Retinal pigment epithelial cell (primary cell): Measurements from ENCODE around the gene OPRM1.

Source experiments
- DNase-seq: peaks from one replicate; pipeline ENCODE4 v3.0.0-alpha.2; 2010; ENCODE audit warnings: low read depth
- H3K4me3 ChIP-seq: 2 replicates; pipeline ENCODE4 v1.5.1; 2011; ENCODE audit warnings: mild to moderate bottlenecking, low read length, control low read depth, moderate library complexity
- CTCF ChIP-seq: conservative IDR thresholded peaks from 2 replicates; pipeline ENCODE4 v1.5.1; 2011; ENCODE audit warnings: low read depth, low read length, control low read depth, inconsistent platforms

The OPRM1 gene

DNA sequence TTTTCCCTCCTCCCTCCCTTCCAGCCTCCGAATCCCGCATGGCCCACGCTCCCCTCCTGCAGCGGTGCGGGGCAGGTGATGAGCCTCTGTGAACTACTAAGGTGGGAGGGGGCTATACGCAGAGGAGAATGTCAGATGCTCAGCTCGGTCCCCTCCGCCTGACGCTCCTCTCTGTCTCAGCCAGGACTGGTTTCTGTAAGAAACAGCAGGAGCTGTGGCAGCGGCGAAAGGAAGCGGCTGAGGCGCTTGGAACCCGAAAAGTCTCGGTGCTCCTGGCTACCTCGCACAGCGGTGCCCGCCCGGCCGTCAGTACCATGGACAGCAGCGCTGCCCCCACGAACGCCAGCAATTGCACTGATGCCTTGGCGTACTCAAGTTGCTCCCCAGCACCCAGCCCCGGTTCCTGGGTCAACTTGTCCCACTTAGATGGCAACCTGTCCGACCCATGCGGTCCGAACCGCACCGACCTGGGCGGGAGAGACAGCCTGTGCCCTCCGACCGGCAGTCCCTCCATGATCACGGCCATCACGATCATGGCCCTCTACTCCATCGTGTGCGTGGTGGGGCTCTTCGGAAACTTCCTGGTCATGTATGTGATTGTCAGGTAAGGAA lies at the start of gene OPRM1:
TSS of gene OPRM1 (plus strand) at position 10 of the 612 bp plus-strand sequence. CDS start at position 315, 305 bp downstream.
- H3K4me3 ChIP-seq = no peak within 1 kb of the TSS
- DNase-seq = peak; percentile 5
- TF ChIP-seq CTCF = no peak

GRCh38 chr6:153989989-153990388 lies 49.1 kb upstream of the OPRM1 start:
- H3K4me3 ChIP-seq = no peak overlapping the region
- no peak for TF ChIP-seq CTCF
- no peak for DNase-seq

DNA sequence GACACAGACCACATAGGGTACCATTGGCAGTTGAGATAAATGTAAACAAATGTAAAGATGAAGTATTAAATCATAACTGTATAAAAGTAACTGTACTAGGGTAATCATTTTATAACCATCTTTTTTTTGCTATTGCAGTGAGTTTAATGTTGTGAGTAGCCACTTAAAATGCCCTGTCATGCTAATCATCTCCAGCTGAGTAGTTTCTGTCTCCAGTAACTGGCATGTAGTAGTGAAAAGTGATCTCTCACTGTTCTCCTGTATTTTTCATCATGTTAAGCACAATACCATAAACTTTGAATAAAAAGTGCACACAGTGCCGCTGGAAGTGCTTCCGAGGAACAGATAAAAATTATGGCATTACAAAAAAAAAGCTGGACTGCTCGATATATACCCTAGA lies 45.0 kb upstream of the OPRM1 start:
- DNase-seq = no peak
- no peak overlapping the region for H3K4me3 ChIP-seq
- no peak for TF ChIP-seq CTCF

DNA sequence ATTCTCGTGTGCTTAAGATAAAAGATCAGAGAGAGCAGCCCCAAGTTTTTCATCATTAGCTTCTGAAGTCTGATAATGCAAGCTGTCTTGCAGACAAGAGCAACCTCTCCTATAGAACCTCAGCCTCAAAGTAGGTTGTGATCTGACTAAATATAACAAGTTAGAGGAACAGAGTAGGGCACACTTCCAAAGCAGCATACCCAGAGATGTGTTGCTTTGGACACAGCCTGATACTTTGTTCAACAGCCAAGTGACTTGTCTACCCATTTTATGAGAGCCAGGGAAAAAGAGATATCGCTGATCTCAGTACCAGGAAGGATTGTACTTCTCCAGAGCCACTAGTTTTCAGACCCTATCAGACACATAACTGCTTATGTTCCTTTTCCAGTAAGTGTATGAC lies 44.2 kb upstream of the OPRM1 start:
- TF ChIP-seq CTCF = no peak
- H3K4me3 ChIP-seq = no peak overlapping the region
- no peak for DNase-seq

GRCh38 chr6:153997221-153997620 lies 41.8 kb upstream of the OPRM1 start:
- H3K4me3 ChIP-seq = no peak overlapping the region
- TF ChIP-seq CTCF = no peak
- DNase-seq = no peak

- TF ChIP-seq CTCF = no peak
- no peak for DNase-seq
- no peak overlapping the region for H3K4me3 ChIP-seq
Measured at GRCh38 chr6:154001494-154002285, 37.4 kb upstream of the OPRM1 start.

DNA sequence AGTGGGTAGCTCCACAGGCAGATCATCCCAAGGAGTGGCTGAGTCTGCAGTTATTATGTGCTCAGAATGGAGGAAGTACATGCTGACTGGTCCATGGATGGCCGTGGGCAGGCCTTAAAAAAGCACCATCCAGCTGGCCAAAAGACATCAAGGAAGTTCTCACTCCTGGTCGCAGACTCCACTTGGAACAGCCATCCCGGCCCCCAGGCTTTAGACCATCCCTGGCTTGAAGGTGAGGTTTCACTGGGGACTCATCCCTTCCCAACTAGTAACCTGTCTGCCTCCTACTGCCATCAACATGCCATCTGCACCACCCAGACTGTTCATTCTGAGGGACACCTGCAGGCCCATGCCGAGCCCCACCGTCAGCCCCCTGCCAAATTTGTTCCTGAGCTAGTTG lies 36.1 kb upstream of the OPRM1 start:
- H3K4me3 ChIP-seq = no peak overlapping the region
- TF ChIP-seq CTCF = no peak
- no peak for DNase-seq
